HG03342 (cell line): ENCODE results near the gene SLC9C1.
A peak's percentile ranks its signal among the peaks of the same experiment; 100 is the strongest.

Source experiments
- ATAC-seq: cut with Tn5 transposase; IDR thresholded peaks from one replicate; pipeline ENCODE4 v1.9.1; 2021; ENCODE audit warnings: mild to moderate bottlenecking, moderate library complexity; ENCODE audit not compliant: unreplicated experiment

SLC9C1 gene

DNA sequence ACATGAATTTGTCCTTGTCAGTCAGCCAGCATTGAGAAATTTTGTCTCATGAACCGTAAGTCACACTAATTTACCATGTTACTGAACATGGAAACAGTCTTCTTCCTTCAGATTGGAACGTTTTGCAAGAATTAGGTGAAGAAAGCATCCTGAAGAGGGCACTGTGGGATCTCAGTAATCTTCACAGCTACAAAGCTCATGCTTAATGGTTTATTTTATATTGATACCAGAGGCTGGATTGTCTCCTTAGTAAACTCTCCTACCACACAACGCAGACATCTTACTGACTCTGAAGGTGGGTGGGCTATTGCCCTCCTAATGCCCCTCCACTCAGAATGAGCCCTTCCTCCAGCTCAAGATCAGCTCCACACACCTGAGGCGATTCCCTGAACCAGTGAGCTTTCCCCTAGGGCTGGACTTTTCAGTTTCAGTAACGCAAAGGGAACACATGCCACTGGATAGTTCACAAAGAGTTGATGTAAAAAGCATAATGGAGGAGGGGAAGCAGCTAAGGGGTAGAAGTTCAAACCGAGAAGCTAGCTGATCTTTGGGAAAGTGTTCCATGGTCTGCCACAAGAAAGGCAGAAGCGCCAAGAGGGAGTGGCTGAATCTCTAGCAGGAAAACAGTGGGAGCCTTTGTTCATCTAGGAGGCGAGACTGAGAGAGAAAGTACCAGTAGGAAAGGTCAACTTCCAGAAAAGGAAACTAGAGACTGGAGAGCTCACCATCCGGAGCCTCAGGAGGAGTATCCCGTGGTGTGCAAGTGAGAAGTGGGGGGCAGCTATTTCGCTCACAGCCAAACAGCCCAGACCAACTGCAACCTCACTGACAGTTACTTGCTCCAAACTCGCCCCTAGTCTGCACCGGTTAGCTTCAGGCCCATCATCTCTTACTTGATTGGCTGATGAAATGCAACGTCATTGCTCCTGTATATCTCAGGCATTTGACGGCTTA is at the start of gene SLC9C1:
TSS of gene SLC9C1 (minus strand) at position 849 of the 954 bp plus-strand sequence. CDS start 7,425 bp downstream, outside the sequence.
- ATAC-seq, result peak; percentile 52

DNA sequence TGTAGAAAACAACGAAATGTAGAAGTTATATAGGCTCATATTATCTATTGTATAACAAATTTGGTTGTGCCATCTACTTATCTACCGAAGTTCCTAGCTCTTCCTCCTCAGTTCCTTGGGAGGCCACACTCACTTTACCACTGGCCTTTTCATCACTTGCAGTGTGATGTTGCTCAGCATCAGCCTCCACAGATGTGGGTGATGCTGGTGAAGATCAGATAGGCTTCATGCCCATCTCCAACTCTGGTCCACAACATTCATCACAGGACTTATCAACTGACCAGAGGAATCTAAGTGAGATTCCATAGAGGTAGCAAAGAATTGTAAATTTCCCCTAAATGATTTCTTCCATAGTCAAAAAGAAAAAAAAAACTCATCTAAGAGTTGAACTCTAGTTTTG is 47.4 kb upstream of the SLC9C1 start:
- ATAC-seq, result no peak

DNA sequence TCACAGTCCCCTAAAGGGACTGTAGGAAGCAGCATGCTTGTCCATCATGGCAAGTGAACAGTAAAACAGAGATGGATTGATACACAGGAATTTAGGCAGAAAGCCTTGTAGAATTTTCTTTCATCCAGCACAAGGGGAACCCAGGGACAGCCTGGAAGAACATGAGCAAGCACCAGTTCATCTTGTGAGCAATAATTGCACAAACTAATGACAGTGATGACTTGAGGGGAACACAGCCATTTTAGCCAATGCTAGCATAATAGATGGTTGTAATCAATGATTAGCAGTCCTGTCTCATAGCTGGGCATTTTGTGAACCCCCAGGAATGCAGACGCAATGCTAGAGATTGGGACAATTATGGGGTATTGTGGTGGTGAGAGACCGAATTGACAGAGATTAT is 45.6 kb upstream of the SLC9C1 start:
- no peak for ATAC-seq

DNA sequence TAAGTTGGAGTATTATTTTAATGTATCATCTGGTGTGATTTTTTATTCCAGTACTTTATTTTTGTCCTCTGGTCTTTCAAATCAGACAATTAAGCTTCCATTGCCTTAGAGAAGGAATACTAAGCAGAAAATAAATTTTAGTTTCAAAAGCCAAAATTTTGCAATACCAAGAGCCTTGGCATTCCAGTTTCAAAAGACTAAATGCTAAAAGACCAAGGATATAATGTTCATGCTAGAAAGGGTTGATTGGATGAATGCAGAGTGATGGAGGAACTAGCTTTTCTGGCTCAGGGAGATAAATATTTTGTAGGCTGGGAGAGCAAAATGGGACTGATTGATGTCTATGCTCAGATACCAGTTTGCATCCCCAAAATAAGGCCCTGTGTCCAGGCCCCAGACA is 45.1 kb upstream of the SLC9C1 start:
- ATAC-seq, result no peak

DNA sequence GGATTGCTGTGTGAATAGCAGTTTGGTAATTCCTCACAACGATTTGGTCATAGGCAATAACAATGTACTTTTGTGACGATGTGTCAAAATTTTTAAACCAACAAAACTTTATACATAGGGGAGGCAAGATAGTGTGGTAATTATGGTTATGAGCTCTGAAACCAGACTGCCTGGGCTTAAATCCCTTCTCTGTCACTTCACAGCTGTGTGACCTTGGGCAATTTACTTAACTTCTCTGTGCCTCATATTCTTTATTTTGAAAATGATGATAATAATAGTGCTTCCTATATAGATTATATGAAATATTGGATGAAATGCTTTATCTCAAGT is 44.7 kb upstream of the SLC9C1 start:
- ATAC-seq, result no peak

DNA sequence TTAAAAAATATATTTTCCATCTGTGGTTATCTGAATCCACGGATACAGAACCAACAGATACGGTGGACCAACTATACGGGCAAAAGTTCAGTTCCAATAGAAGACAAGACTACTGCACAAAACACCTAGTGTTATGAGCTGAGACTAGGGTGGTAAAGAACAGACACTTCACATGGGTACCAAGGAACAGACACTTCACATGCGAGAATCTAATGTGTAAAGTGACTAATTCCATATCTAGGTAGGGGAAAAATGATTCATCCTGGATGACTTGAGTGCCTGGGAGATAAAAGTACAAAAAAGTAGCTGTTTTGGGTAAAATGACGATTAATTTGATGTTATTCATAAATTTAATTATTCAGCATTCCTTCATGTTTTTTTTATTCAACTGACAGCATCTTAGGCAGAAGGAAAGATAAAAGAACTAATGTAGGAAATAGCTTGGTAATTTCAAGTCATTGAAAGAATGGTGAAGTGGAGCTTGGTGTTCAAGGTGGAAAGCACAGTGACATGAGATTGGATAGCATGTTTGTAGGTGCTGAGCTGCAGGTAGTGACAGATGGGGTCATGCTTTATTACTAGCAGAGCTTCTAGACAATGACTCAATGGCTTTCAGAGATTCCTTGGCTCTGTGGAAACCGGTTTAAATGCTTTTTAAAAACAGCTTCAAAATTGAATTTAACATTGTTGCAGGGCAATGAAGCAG is 44.2 kb upstream of the SLC9C1 start:
- ATAC-seq, result no peak

DNA sequence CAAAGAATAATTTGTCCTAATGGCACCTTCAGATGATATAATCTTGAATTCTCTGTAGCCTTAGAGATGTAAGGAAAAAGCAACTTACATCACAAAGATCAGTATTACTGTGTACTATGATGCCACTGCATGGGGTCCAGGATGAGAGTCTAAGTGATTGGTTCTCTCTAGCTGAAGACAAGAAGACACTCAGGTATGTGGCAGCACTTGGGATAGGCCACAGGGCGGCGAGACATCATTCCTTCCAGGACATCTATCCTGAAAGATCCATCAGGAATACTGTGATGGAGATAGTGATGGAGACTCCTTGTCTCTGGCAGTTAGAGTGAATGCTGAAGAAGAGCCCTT is 41.4 kb upstream of the SLC9C1 start:
- no peak for ATAC-seq

DNA sequence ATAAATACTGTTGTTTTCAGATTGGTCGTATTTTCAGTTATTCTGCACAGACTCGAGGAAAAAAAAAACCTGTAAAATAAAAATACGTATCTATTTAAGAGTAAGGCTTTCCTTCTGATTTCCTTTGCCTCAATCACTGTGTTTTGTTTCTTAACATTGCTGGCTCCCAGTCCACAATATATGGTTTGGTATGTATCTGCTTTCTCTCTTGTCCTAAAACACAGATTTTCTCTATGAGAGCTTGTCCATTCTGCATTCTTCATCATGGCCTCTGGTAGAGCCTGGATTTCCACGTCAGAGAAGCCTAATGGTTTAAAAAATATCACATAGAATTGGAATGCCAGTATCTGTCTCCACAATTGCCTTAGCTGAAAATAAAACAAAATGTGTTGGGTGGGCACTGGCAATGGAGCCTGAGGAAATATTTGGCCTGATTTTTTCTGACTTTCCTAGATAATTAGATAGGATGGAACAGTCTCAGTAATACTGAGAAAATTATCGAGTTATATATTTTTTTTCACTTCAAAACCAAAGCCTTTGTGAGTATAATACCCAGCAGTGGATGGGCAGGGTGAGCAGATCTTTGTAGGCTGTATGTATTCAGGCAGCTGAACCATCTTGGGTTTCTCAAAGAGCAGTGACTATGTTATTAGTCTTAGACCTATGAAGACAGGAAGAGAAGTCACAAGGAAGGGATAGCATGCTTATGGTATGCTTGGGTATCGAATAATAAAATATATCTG is 40.8 kb upstream of the SLC9C1 start:
- no peak for ATAC-seq

DNA sequence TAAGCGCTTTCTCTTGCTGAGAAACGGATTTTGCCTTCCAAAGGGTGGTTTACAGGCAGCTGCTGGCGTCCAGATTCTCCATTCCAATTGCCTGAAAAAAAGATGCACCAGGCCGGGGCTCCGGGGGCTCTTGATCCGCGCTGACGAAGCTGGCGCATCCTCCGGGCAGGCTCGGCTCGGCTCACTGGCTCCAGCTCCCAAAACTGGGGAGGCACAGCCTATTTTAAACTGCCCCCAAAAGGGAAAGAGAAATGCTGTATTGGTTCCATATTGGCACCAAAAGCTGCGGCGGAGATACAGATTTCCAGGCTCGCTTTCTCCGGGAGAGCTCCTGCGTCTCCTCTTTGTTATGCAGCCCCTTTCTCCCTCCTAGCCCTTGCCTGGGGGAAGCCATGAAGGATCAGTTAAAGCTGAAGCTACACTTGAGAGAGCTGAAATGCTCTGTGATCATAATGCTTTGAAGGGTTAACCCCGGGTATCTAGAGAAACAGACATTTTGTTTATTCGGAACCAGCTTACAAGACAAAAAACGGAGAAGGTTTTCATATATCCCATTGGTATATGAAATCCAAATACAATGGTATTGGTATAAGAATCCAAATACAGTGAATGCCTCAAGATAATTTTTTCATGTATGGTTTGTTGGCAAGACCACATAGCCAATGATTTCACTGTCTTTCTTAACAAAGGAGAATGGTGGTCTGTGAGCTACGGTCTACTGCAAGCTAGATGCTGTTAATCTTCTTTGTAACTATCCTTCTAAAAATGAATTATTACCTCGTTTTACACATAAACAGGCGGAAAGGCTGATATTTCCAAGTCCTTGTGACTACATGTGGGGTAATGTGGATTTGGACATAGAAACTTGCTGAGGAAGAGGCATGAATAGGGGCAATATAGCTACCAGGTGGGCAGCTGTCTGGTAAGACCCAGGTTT is 39.6 kb upstream of the SLC9C1 start:
- ATAC-seq, result peak; percentile 32

DNA sequence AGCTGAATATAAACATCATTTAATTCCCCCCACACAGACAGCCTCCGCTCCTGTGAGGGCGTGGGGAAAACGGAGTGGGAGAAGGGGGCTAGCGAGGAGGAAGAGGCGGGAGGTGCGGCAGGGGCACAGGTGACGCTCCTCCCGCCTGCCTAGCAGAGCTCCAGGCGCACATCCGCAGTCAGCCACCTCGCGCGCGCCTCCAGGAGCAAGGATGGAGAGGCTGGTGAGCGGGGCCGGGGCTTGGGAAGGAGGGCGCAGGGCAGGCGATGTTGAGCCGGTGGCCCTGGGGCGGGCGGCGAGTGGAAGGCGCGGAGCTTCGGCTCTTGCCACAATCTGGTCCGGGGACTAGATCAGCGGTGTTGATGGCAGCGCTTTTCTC is 39.0 kb upstream of the SLC9C1 start, which contains the start of gene CD200:
TSS of gene CD200 (plus strand) at position 155 of the 379 bp plus-strand sequence. CDS start at position 212, 57 bp downstream.
- peak; percentile 63 for ATAC-seq

DNA sequence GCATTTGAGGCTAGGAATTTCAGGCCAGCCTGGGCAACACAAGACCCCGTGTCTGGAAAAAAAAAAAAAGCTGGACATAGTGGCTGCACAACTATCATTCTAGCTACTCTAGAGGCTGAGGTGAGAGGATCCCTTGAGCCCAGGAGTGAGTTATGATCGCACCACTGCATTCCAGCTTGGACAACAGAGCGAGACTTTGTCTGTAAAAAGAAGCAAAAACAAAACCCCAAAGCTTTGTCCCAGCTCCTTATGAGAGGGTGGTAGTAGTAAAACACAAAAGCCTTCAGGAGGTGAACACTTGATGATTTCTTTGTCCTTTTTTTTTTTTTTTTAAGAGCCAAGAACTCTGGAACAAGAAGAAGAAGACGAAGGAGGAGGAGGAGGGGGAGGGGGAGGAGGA is 37.8 kb upstream of the SLC9C1 start:
- no peak for ATAC-seq

DNA sequence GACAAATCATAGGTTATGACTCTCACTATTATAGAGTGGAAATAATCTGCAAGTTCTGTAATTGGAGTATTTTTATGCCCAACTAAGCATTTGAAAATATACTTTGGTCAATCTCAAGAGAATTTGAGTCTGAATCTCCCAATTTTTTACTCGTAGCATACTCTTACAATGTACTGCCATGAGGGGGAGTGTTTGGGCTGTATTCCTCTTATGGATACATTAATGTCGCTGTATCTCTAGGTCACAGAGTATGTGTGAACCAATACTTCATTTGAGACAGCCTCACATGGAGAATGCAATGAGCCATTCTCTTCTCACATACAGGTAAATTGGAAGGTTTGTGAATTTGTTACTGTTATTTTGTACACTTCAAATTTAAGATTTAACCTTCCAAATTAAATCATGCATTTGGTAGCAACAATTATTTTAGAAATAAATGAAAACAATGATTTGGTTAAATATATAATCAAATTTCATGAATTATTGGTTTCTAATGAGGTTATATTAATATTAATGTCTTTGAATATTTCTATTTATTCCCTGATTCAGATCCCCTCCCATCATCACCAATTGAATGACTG is 33.4 kb upstream of the SLC9C1 start:
- peak; percentile 99 for ATAC-seq

DNA sequence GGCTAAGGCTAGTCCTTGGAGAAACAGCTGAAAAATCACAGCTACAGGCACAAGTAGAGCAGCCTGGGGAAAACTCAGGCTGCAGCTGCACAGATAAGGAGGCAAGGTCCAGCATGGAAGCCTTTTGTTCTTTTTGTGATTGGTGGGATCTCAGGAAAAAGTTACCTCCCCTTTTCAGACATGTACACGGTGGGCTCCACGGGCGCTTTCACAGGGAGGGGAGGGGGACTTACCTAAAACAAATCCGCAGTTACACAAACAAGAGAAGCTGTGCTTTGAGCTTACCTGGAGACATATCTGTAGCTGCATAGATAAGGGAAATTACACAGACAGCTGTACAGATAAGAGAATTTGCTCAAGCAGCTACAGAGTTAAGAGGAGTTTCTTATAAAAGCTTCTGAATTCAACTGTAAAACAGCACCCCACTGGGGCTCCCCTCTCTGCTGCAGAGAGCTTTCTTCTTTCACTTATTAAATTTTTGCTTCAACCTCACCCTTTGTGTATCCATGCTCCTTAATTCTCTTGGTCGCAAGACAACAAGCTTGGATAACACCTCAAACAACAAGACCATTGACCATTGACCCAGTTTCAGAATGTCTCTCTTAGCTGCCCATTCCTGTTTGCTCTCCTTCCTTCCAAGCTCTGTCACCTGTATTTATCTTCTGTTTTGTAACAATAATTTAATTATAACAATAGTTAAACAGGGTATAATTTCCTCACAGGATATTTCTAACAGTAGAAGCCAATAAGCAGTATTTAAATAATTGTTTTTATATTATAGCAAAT is 28.0 kb upstream of the SLC9C1 start:
- no peak for ATAC-seq

DNA sequence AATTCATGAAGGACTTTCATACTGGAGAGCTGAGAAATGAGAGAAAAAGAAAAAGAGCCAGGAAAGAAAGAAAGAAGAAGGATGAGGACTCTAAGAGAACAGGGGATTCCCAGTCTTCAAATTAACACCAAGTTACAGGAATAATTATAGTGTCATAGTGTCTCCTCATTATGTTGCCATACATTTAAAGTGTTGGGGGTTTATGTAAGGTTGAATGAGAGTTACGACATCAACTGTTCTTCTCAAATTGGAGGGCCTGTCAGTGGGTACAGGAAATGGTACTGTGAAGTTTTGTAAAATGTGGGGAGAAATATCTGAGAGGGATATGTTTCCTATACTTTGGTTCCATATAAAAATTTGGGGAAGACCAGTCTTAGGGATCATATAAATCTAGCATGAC is 26.7 kb upstream of the SLC9C1 start:
- ATAC-seq, result no peak

DNA sequence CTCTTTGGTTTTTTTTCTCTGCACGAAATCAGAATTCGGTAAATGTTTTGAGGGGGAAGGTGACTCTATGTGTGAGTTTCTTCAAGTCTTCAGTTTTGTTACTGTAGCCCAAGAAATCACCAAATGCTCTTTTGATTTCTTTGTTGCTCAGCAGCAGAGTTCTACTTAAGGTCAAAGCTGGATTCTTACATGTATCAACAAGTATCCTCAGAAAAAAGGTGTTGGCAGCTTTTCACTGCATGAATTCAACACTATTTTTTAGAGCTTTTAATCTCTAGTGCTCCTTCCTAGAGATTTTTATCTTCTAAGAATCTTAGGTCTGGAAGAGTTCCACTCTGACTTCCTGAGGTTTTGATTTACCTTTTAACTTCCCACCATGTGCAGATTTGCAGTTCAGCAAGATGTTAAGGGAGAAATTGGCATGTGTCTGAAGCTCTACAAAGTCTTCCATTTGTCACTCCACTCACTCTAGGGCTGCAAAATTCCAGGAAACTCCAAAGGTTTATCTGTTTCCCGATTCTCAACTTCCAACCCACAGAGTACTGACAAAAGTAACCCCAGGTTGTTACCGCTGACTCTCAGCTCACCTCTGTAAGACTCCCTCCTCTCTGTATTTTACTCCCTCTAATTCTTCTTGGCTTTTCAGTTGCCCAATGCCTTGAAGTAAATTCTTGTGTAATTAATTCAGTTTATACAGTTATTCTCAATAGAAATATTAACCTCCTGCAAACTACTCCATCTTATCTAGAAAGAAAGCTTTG is 25.7 kb upstream of the SLC9C1 start:
- no peak for ATAC-seq

DNA sequence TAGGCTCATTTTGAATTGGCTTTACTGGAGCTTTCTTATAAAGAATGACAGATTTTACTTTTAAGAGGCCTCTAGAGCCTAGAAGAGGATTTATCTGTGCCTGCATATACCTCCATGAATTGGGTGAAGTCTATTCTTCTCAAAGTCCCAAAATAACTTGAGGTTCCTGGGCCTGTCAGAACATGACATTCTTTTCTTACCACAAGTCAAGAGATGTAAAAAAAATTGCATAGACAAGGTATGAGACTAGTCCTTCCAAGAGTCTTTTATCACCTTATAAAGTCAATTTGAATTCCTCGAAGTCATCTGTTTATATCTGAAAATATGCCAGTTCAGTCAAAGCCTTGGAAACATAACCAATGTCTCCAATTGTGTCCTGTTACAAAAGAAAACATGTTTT is 21.8 kb upstream of the SLC9C1 start:
- no peak for ATAC-seq

DNA sequence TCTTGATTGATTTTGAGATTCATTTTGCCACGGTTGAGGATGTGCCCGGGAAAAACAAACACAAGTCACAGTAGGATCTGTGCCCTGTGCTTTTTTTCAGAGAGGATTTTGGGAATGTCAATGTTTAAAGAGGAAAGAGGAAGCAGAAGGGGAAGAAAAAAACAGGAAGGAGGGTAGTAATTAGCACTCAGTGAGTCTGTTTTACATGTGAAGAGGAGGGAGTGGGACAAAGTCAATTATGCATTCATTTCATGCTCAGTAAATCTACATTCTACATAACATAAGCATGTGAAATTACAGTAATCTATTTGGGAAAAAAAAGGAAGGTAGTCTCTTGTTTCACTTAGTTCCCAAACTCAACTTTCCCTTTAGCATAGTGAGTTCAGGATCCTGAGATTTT is 20.6 kb upstream of the SLC9C1 start:
- ATAC-seq, result no peak

DNA sequence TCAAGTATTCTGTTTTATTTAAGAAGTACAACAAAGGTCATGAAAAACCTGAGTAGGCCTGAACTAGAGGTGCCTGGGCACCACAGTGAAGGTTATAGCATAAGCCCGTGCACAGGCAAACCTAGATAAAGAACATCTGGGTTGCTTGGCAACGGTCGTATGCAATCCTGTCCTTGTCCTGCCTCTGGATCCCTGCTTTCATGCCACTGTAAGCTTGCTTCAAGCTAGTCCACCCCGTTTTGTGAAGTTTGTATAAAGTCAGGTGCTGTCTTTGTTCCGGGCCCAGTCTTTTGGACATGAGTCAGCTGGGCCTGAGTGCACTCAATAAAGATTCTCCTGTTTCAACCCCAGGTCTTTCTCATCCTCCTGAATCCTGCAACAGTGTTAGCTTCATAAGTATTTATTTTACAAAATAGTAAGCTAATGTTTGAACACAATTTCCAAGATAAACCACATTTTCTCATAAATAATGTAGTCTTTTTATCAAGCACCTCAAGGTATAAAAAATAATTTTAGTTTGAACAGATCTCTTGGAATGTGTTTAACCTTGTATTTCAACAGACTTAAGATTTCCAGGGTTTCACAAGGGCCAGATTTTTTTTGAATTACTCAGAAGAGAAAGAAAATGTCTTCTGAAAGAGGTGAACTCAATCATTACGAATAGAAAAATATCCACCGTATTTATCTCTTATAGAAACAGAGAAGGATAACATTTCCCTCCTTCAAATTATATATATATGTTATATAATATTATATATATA is 14.3 kb upstream of the SLC9C1 start:
- no peak for ATAC-seq
